Measurements from ENCODE around the gene CPXM2. TPM values are rescaled to one million over a fixed set of nuclear protein-coding genes. Genes with fewer than 3 reads are reported as not detected.

CPXM2 gene
- total RNA-seq, 1 experiment from 2014 or later = not detected

- POLR2A ChIA-PET = no interaction called here
Measured at GRCh38 chr10:123865350-123865749, 26.3 kb downstream of the CPXM2 start.

GRCh38 chr10:123864923-123865322 is 26.7 kb downstream of the CPXM2 start:
- peaks cover 6% of the 10 kb centered on the region for H3K36me3 Mint-ChIP-seq (ENCODE audit: insufficient read depth, unreplicated experiment)
- H3K9me3 Mint-ChIP-seq (ENCODE audit: unreplicated experiment) = no peaks in the 10 kb centered on the region
- ChIA-PET POLR2A (no interaction called here), CTCF (no interaction called here)
- intact Hi-C loops (cut with micrococcal nuclease; ENCODE audit: unreplicated experiment) = no loop called here
- H3K36me3 ChIP-seq (ENCODE audit: control insufficient read depth, insufficient read depth, low read length) = no peaks in the 10 kb centered on the region
- no peak overlapping the region for H3K27ac Mint-ChIP-seq (ENCODE audit: unreplicated experiment)
- no peaks in the 10 kb centered on the region for H3K4me1 Mint-ChIP-seq (ENCODE audit: low read depth, unreplicated experiment)
- H3K9me3 ChIP-seq = no peaks in the 10 kb centered on the region
- no peaks in the 10 kb centered on the region for H3K4me1 ChIP-seq
- no peak for DNase-seq
- peaks cover 5% of the 10 kb centered on the region for H3K27me3 Mint-ChIP-seq (ENCODE audit: insufficient read depth, unreplicated experiment)
- BruUV-seq (replicated peaks) = no TSS peak
- no peak overlapping the region for H3K4me3 Mint-ChIP-seq (ENCODE audit: unreplicated experiment)
- TF ChIP-seq CTCF (IDR thresholded peaks at IDR 0.05; ENCODE audit: insufficient read depth in 1 of 2, low read depth in 1 of 2, low read length in 1 of 2, severe bottlenecking in 1 of 2, unreplicated experiment in 1 of 2) = no peak
- H3K4me3 ChIP-seq (ENCODE audit: low read depth, low read length) = no peak overlapping the region
- H3K27me3 ChIP-seq (replicated peaks; ENCODE audit: control insufficient read depth, insufficient read depth, low read length) = no peaks in the 10 kb centered on the region

More at GRCh38 chr10:123865350-123865749, 26.3 kb downstream of the CPXM2 start:
- intact Hi-C loops (cut with micrococcal nuclease; ENCODE audit: unreplicated experiment) = no loop called here
- no peak for TF ChIP-seq CTCF (IDR thresholded peaks at IDR 0.05; ENCODE audit: insufficient read depth in 1 of 2, low read depth in 1 of 2, low read length in 1 of 2, severe bottlenecking in 1 of 2, unreplicated experiment in 1 of 2)
- Histone ChIP-seq H3K36me3 (ENCODE audit: control insufficient read depth, insufficient read depth, low read length) (no peaks in the 10 kb centered on the region), H3K27me3 (replicated peaks; ENCODE audit: control insufficient read depth, insufficient read depth, low read length) (no peaks in the 10 kb centered on the region), H3K4me3 (ENCODE audit: low read depth, low read length) (no peak overlapping the region), H3K9me3 (no peaks in the 10 kb centered on the region), H3K4me1 (no peaks in the 10 kb centered on the region)
- Mint-ChIP-seq H3K9me3 (ENCODE audit: unreplicated experiment) (no peaks in the 10 kb centered on the region), H3K4me1 (ENCODE audit: low read depth, unreplicated experiment) (no peaks in the 10 kb centered on the region), H3K4me3 (ENCODE audit: unreplicated experiment) (no peak overlapping the region), H3K27ac (ENCODE audit: unreplicated experiment) (no peak overlapping the region), H3K36me3 (ENCODE audit: insufficient read depth, unreplicated experiment) (peaks cover 6% of the 10 kb centered on the region), H3K27me3 (ENCODE audit: insufficient read depth, unreplicated experiment) (peaks cover 4% of the 10 kb centered on the region)
- CTCF ChIA-PET = no interaction called here
- BruUV-seq (replicated peaks) = no TSS peak
- no peak for DNase-seq

- H3K4me3 ChIP-seq (ENCODE audit: low read depth, low read length) = no peak overlapping the region
- Mint-ChIP-seq H3K27ac (ENCODE audit: unreplicated experiment) (no peak overlapping the region), H3K4me3 (ENCODE audit: unreplicated experiment) (no peak overlapping the region), H3K36me3 (ENCODE audit: insufficient read depth, unreplicated experiment) (peaks cover 6% of the 10 kb centered on the region), H3K27me3 (ENCODE audit: insufficient read depth, unreplicated experiment) (peaks cover 6% of the 10 kb centered on the region), H3K4me1 (ENCODE audit: low read depth, unreplicated experiment) (no peaks in the 10 kb centered on the region), H3K9me3 (ENCODE audit: unreplicated experiment) (no peaks in the 10 kb centered on the region)
- no peaks in the 10 kb centered on the region for H3K4me1 ChIP-seq
- POLR2A ChIA-PET = no interaction called here
- intact Hi-C loops (cut with micrococcal nuclease; ENCODE audit: unreplicated experiment) = no loop called here
- no peaks in the 10 kb centered on the region for H3K36me3 ChIP-seq (ENCODE audit: control insufficient read depth, insufficient read depth, low read length)
- no peaks in the 10 kb centered on the region for H3K9me3 ChIP-seq
- CTCF ChIA-PET = interaction anchor here (0.6 to 0.7 kb wide), 2 partner anchors 23 to 1745 kb away, joined by 3 to 4 read pairs; no protein-coding TSS in a partner anchor
- H3K27me3 ChIP-seq (replicated peaks; ENCODE audit: control insufficient read depth, insufficient read depth, low read length) = no peaks in the 10 kb centered on the region
- no TSS peak for BruUV-seq (replicated peaks)
- no peak for TF ChIP-seq CTCF (IDR thresholded peaks at IDR 0.05; ENCODE audit: insufficient read depth in 1 of 2, low read depth in 1 of 2, low read length in 1 of 2, severe bottlenecking in 1 of 2, unreplicated experiment in 1 of 2)
- no peak for DNase-seq
Measured at GRCh38 chr10:123863721-123864482, 27.7 kb downstream of the CPXM2 start.

Data from Caco-2 (cell line).